HepG2 (cell line): ENCODE data around the gene SEMA3G.

Experiments
- POLR2G ChIP-seq: fragments of 200-400 bp; formaldehyde crosslinking; IDR thresholded peaks from 2 replicates; pipeline ENCODE4 v1.6.1; 2018; ENCODE audit warnings: mild to moderate bottlenecking, low read depth, low read length, moderate library complexity
- RARA ChIP-seq: IDR thresholded peaks from 2 replicates; pipeline ENCODE4 v1.6.1; 2016; ENCODE audit warnings: missing genetic modification reagents, missing compliant biosample characterization
- TGIF2 ChIP-seq: IDR thresholded peaks from 2 replicates; pipeline ENCODE4 v1.6.1; 2016; ENCODE audit warnings: control low read depth, missing compliant biosample characterization
- ZBTB21 ChIP-seq: sonication (generic); formaldehyde crosslinking; IDR thresholded peaks from 2 replicates; pipeline ENCODE4 v1.4.0; 2020; ENCODE audit warnings: missing genetic modification reagents
- ZNF232 ChIP-seq: sonication (generic); formaldehyde crosslinking; IDR thresholded peaks from 2 replicates; pipeline ENCODE4 v1.4.0; 2020; ENCODE audit warnings: missing genetic modification reagents, borderline replicate concordance
- ZNF691 ChIP-seq: sonication (generic); formaldehyde crosslinking; IDR thresholded peaks from 2 replicates; pipeline ENCODE4 v1.4.0; 2020; ENCODE audit warnings: missing genetic modification reagents, low read depth, mild to moderate bottlenecking, borderline replicate concordance
- TF ChIP-seq, protein P1 (sequence below): sonication (generic); formaldehyde crosslinking; IDR thresholded peaks from 2 replicates; pipeline ENCODE4 v1.4.0; 2020; ENCODE audit warnings: missing genetic modification reagents
- TF ChIP-seq, protein P2 (sequence below), 2 experiments: IDR thresholded peaks; 2 replicates each; pipeline ENCODE4 v1.6.1; 2011 to 2012; ENCODE audit warnings: low read length in 2 of 2, borderline replicate concordance in 1 of 2, low read depth in 1 of 2, mild to moderate bottlenecking in 1 of 2, moderate library complexity in 1 of 2

GRCh38 chr3:52406231-52406661 lies 38.7 kb downstream of the SEMA3G start:
- TF ChIP-seq ZNF232 (CRISPR knock-in tag) (no peak), POLR2G (no peak), ZBTB21 (no peak), RARA (CRISPR knock-in tag) (no peak), ZNF691 (CRISPR knock-in tag) (no peak), TGIF2 (CRISPR knock-in tag) (no peak)
- TF ChIP-seq, protein P1, sequence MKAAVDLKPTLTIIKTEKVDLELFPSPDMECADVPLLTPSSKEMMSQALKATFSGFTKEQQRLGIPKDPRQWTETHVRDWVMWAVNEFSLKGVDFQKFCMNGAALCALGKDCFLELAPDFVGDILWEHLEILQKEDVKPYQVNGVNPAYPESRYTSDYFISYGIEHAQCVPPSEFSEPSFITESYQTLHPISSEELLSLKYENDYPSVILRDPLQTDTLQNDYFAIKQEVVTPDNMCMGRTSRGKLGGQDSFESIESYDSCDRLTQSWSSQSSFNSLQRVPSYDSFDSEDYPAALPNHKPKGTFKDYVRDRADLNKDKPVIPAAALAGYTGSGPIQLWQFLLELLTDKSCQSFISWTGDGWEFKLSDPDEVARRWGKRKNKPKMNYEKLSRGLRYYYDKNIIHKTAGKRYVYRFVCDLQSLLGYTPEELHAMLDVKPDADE = no peak
- TF ChIP-seq, protein P2, sequence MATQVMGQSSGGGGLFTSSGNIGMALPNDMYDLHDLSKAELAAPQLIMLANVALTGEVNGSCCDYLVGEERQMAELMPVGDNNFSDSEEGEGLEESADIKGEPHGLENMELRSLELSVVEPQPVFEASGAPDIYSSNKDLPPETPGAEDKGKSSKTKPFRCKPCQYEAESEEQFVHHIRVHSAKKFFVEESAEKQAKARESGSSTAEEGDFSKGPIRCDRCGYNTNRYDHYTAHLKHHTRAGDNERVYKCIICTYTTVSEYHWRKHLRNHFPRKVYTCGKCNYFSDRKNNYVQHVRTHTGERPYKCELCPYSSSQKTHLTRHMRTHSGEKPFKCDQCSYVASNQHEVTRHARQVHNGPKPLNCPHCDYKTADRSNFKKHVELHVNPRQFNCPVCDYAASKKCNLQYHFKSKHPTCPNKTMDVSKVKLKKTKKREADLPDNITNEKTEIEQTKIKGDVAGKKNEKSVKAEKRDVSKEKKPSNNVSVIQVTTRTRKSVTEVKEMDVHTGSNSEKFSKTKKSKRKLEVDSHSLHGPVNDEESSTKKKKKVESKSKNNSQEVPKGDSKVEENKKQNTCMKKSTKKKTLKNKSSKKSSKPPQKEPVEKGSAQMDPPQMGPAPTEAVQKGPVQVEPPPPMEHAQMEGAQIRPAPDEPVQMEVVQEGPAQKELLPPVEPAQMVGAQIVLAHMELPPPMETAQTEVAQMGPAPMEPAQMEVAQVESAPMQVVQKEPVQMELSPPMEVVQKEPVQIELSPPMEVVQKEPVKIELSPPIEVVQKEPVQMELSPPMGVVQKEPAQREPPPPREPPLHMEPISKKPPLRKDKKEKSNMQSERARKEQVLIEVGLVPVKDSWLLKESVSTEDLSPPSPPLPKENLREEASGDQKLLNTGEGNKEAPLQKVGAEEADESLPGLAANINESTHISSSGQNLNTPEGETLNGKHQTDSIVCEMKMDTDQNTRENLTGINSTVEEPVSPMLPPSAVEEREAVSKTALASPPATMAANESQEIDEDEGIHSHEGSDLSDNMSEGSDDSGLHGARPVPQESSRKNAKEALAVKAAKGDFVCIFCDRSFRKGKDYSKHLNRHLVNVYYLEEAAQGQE (IDR thresholded peaks at IDR 0.05; ENCODE audit: borderline replicate concordance in 1 of 2, low read depth in 1 of 2, low read length in 2 of 2) = no peak
